A549 (cell line): ENCODE data around the gene KRT7. TPM values are rescaled to one million over a fixed set of nuclear protein-coding genes. Genes with fewer than 3 reads are reported as not detected.

Experiments
- ATAC-seq, 2 experiments: fragments of 200-7000 bp in 1 of 2; fragments of >200 bp in 1 of 2; cut with Nextera tagmentation in 1 of 2; cut with Tn5 transposase in 1 of 2; 3 replicates each; pipeline versions ENCODE4 v1.8.0 to v1.9.1; 2018 to 2020; ENCODE audit warnings: mild to moderate bottlenecking in 1 of 2, moderate library complexity in 1 of 2
- CTCF ChIA-PET: fragments of 300-600 bp; sonication (Branson Sonifier 250); formaldehyde crosslinking; extraction: SDS; loops from one replicate; lab custom pipeline; 2021; ENCODE audit warnings: antibody characterized with exemption, inconsistent platforms; lab: Yijun Ruan, JAX
- POLR2A ChIA-PET: fragments of 350-600 bp; formaldehyde crosslinking; extraction: SDS; loops from one replicate; lab custom pipeline; 2021; ENCODE audit warnings: antibody characterized with exemption, inconsistent platforms; lab: Yijun Ruan, JAX
- DNase-seq, 2 experiments: peaks; one replicate each; pipeline versions ENCODE4 v3.0.0 to v3.0.0-alpha.2; 2011 to 2016; ENCODE audit warnings: low read depth in 1 of 2, low spot score in 1 of 2
- FAIRE-seq: peaks from 2 replicates; lab custom pipeline; 2011; peaks lifted over from hg19 to GRCh38; lab: Jason Lieb, UNC
- H3K27ac ChIP-seq, 2 experiments: fragments of >200 bp; sonication (Bioruptor Twin); formaldehyde crosslinking; 3 replicates each; pipeline ENCODE4 v1.5.1; 2016 to 2017
- H3K4me1 ChIP-seq: fragments of >200 bp; sonication (Bioruptor Twin); formaldehyde crosslinking; 3 replicates; pipeline ENCODE4 v1.6.1; 2016
- H3K4me2 ChIP-seq: fragments of >200 bp; sonication (Bioruptor Twin); formaldehyde crosslinking; 3 replicates; pipeline ENCODE4 v1.6.1; 2016
- H3K4me3 ChIP-seq: fragments of >200 bp; sonication (Bioruptor Twin); formaldehyde crosslinking; 3 replicates; pipeline ENCODE4 v1.5.1; 2016
- H3K9me3 ChIP-seq: fragments of >200 bp; sonication (Bioruptor Twin); formaldehyde crosslinking; 3 replicates; pipeline ENCODE4 v1.6.1; 2016
- BHLHE40 ChIP-seq: IDR thresholded peaks from 2 replicates; pipeline ENCODE4 v1.6.1; 2012; ENCODE audit warnings: low read depth, low read length, inconsistent platforms
- CEBPB ChIP-seq, 2 experiments: fragments of >200 bp in 1 of 2; sonication (Bioruptor Twin) in 1 of 2; formaldehyde crosslinking in 1 of 2; IDR thresholded peaks; 2 replicates each; pipeline ENCODE4 v1.6.1; 2012 to 2016
- EHF ChIP-seq: fragments of 250-450 bp; sonication (Bioruptor Pico); IDR thresholded peaks from 2 replicates; pipeline ENCODE4 v1.5.0; 2020; ENCODE audit warnings: mild to moderate bottlenecking
- EHMT2 ChIP-seq: fragments of 200-600 bp; sonication (generic); IDR thresholded peaks from 2 replicates; pipeline ENCODE4 v1.6.1; 2016; ENCODE audit warnings: antibody characterized with exemption, low read depth, mild to moderate bottlenecking, moderate library complexity
- EP300 ChIP-seq, 2 experiments: fragments of >200 bp; sonication (Bioruptor Twin); formaldehyde crosslinking; IDR thresholded peaks; 2 replicates in 1 of 2; 3 replicates in 1 of 2; pipeline ENCODE4 v1.6.1; 2016 to 2017
- FOSB ChIP-seq: fragments of 250-450 bp; sonication (Bioruptor Pico); IDR thresholded peaks from 2 replicates; pipeline ENCODE4 v1.5.0; 2020; ENCODE audit warnings: mild to moderate bottlenecking, moderate library complexity
- FOSL2 ChIP-seq, 2 experiments: fragments of 450-650 bp in 1 of 2; fragments of >200 bp in 1 of 2; sonication (Bioruptor Twin) in 1 of 2; formaldehyde crosslinking; IDR thresholded peaks; 2 replicates each; pipeline versions ENCODE4 v1.5.0 to v1.6.1; 2016 to 2020; ENCODE audit warnings: mild to moderate bottlenecking in 1 of 2, moderate library complexity in 1 of 2
- GATA3 ChIP-seq: IDR thresholded peaks from 2 replicates; pipeline ENCODE4 v1.6.1; 2012; ENCODE audit warnings: borderline replicate concordance
- HEYL ChIP-seq: fragments of 250-450 bp; sonication (Bioruptor Pico); IDR thresholded peaks from 2 replicates; pipeline ENCODE4 v1.8.0; 2021; ENCODE audit warnings: mild to moderate bottlenecking, moderate library complexity
- HOXA7 ChIP-seq: fragments of 250-450 bp; sonication (Bioruptor Pico); IDR thresholded peaks from 2 replicates; pipeline ENCODE4 v1.5.0; 2020; ENCODE audit warnings: mild to moderate bottlenecking, moderate library complexity
- JUN ChIP-seq, 2 experiments: fragments of >200 bp; sonication (Bioruptor Twin); formaldehyde crosslinking; IDR thresholded peaks; 2 replicates in 1 of 2; 3 replicates in 1 of 2; pipeline ENCODE4 v1.6.1; 2016 to 2017
- JUNB ChIP-seq: fragments of >200 bp; sonication (Bioruptor Twin); formaldehyde crosslinking; IDR thresholded peaks from 2 replicates; pipeline ENCODE4 v1.6.1; 2016
- KDM1A ChIP-seq: fragments of 200-600 bp; sonication (generic); IDR thresholded peaks from 2 replicates; pipeline ENCODE4 v1.6.1; 2016; ENCODE audit warnings: low read depth, mild to moderate bottlenecking
- MAZ ChIP-seq: fragments of 150-350 bp; IDR thresholded peaks from 2 replicates; pipeline ENCODE4 v1.6.1; 2014; ENCODE audit warnings: antibody characterized with exemption, low read depth, low read length, borderline replicate concordance
- MYC ChIP-seq: IDR thresholded peaks from 2 replicates; pipeline ENCODE4 v1.6.1; 2012; ENCODE audit warnings: mild to moderate bottlenecking, inconsistent platforms, low read length, improper control_type of control experiment, borderline replicate concordance
- NFE2L2 ChIP-seq: fragments of 150-350 bp; conservative IDR thresholded peaks from 2 replicates; pipeline ENCODE4 v1.6.1; 2014; ENCODE audit warnings: low read length
- NPAS2 ChIP-seq: fragments of 250-450 bp; sonication (Bioruptor Pico); IDR thresholded peaks from 2 replicates; pipeline ENCODE4 v1.8.0; 2022; ENCODE audit warnings: mild to moderate bottlenecking, moderate library complexity, borderline replicate concordance
- POLR2AphosphoS2 ChIP-seq: conservative IDR thresholded peaks from 2 replicates; pipeline ENCODE4 v1.6.1; 2012; ENCODE audit warnings: low read length, improper control_type of control experiment, inconsistent platforms
- RCOR1 ChIP-seq: fragments of 150-350 bp; IDR thresholded peaks from 2 replicates; pipeline ENCODE4 v1.6.1; 2014; ENCODE audit warnings: antibody characterized with exemption, low read length, low read depth
- SMC3 ChIP-seq: fragments of >200 bp; sonication (Bioruptor Twin); formaldehyde crosslinking; IDR thresholded peaks from 3 replicates; pipeline ENCODE4 v1.6.1; 2018; ENCODE audit warnings: inconsistent platforms
- SREBF2 ChIP-seq: fragments of 450-650 bp; IDR thresholded peaks from 2 replicates; pipeline ENCODE4 v1.6.1; 2014; ENCODE audit warnings: mild to moderate bottlenecking, moderate library complexity
- TFCP2L1 ChIP-seq: fragments of 250-450 bp; sonication (Bioruptor Pico); IDR thresholded peaks from 2 replicates; pipeline ENCODE4 v1.5.0; 2021; ENCODE audit warnings: mild to moderate bottlenecking
- TP53 ChIP-seq: fragments of 250-450 bp; sonication (Bioruptor Pico); IDR thresholded peaks from 2 replicates; pipeline ENCODE4 v1.5.0; 2021; ENCODE audit warnings: mild to moderate bottlenecking, moderate library complexity
- ZC3H11A ChIP-seq: fragments of 450-650 bp; IDR thresholded peaks from 2 replicates; pipeline ENCODE4 v1.6.1; 2014; ENCODE audit warnings: antibody characterized with exemption, mild to moderate bottlenecking
- ZSCAN20 ChIP-seq: fragments of 250-450 bp; sonication (Bioruptor Pico); IDR thresholded peaks from 2 replicates; pipeline ENCODE4 v1.8.0; 2022; ENCODE audit warnings: mild to moderate bottlenecking, moderate library complexity
- WGBS: methylation state at CpG from one replicate; pipeline ENCODE4 v1.1.6; 2017; ENCODE audit errors: missing lambda C conversion rate; 5-methylcytosine and 5-hydroxymethylcytosine counted together
- polyA plus RNA-seq, 4 experiments: library from polyadenylated mRNA; depleted of rRNA in 3 of 4; stranded (reverse); fragments of >200 nt; fragmentation: RNase III in 1 of 4; extraction: RNeasy Plus Mini Kit Qiagen cat#74134 plus additional on column Dnase treatment in 1 of 4; gene quantifications; 2 replicates in 3 of 4; 3 replicates in 1 of 4; pipeline ENCODE4 v1.2.3, GENCODE V29; 2011 to 2017
- TF ChIP-seq, protein P1 (sequence below): IDR thresholded peaks from 2 replicates; pipeline ENCODE4 v1.6.1; 2012
- TF ChIP-seq, protein P2 (sequence below): fragments of 200-600 bp; sonication (generic); IDR thresholded peaks from 2 replicates; pipeline ENCODE4 v1.6.1; 2016; ENCODE audit warnings: antibody characterized with exemption, mild to moderate bottlenecking, moderate library complexity
- TF ChIP-seq, protein P3 (sequence below): fragments of >200 bp; sonication (Bioruptor Twin); formaldehyde crosslinking; IDR thresholded peaks from 3 replicates; pipeline ENCODE4 v1.6.1; 2016
- TF ChIP-seq, protein P4 (sequence below): fragments of 250-450 bp; sonication (Bioruptor Pico); IDR thresholded peaks from 2 replicates; pipeline ENCODE4 v1.5.0; 2020; ENCODE audit warnings: low read depth, mild to moderate bottlenecking, moderate library complexity
- TF ChIP-seq, protein P5 (sequence below): fragments of 250-450 bp; sonication (Bioruptor Pico); IDR thresholded peaks from 2 replicates; pipeline ENCODE4 v1.5.0; 2021; ENCODE audit warnings: mild to moderate bottlenecking, moderate library complexity, borderline replicate concordance

KRT7 gene
- polyA plus RNA-seq, 2 of the 4 experiments (the other 2 are of a cell fraction), result 2,623 to 3,055 TPM

DNA sequence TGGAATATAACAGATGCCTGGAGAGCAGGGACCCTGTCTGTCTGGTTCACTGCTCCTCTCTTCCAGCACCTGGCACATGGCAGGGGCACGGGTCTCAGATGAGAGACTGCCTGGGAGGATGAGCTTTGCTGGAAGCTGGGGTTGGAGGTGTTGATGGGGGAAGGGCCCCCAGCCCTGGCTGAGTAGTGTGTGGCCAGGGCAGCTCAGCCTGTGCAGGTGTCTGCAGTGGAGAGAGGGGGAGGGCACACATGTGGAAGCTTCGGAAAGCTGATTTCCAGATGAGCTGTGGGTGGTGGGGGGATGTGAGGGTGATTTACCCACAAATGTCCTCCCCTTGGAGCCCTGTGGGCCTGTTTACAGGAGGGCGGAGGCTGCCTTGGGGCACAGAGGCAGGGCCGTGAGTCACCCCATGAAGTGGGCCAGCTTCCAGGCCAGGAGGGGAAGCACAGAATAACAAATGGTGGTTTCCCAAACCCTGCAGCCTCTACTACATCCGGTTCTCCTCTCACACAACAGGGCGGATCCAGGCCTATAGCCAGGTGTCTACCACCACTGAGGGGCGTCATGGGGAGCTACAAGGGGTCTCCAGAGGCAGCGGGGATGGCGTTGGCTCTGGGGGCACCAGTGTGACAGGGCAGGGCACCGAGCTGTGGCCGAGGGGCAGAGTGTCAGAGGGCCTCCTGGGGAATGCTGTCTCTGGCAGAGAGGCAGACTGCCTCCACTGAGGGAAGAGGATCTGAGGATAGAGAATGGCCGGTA, 11.0 kb downstream of the KRT7 start:
- ChIA-PET CTCF (interaction anchor here (0.5 to 14.8 kb wide), 24 partner anchors 9 to 641 kb away, joined by 3 to 321 read pairs (median 7); partner anchors contain the start of genes KRT7, KRT80 and KRT86), POLR2A (interaction anchor here (0.6 to 18.5 kb wide), 12 partner anchors 9 to 712 kb away, joined by 3 to 383 read pairs (median 5); partner anchors contain the start of genes KRT7 and KRT86)
- FAIRE-seq (peak; percentile 77), DNase-seq (peak; percentile 92 to 93), ATAC-seq (peak; percentile 22 to 31)
- 1% methylated on average over 10 of the region's 12 CpGs for WGBS
- no peaks in the 10 kb centered on the region for H3K9me3 ChIP-seq
- peak overlapping the region; percentile 24; the same call in 1 of the 3 replicates for H3K4me3 ChIP-seq
- peak overlapping the region; percentile 99 for H3K4me2 ChIP-seq
- H3K27ac ChIP-seq, result peak overlapping the region; percentile 92 to 97
- peaks cover 100% of the 10 kb centered on the region for H3K4me1 ChIP-seq
- no peak for TF ChIP-seq KDM1A
- peak; percentile 77 for TF ChIP-seq FOSL2 (IDR thresholded peaks at IDR 0.05)
- peak; percentile 96 for TF ChIP-seq FOSL2 (CRISPR knock-in tag; IDR thresholded peaks at IDR 0.05)
- peak; percentile 27; the same call in 1 of the 3 replicates for TF ChIP-seq SMC3
- TF ChIP-seq TP53 (CRISPR knock-in tag), result peak; percentile 96
- TF ChIP-seq HEYL (CRISPR knock-in tag), result peak; percentile 35; the same call in 1 of the 2 replicates
- TF ChIP-seq SREBF2, result no peak
- peak; percentile 74 for TF ChIP-seq JUNB
- TF ChIP-seq, protein P1, sequence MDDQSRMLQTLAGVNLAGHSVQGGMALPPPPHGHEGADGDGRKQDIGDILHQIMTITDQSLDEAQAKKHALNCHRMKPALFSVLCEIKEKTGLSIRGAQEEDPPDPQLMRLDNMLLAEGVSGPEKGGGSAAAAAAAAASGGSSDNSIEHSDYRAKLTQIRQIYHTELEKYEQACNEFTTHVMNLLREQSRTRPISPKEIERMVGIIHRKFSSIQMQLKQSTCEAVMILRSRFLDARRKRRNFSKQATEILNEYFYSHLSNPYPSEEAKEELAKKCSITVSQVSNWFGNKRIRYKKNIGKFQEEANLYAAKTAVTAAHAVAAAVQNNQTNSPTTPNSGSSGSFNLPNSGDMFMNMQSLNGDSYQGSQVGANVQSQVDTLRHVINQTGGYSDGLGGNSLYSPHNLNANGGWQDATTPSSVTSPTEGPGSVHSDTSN, result peak; percentile 78
- TF ChIP-seq, protein P2, sequence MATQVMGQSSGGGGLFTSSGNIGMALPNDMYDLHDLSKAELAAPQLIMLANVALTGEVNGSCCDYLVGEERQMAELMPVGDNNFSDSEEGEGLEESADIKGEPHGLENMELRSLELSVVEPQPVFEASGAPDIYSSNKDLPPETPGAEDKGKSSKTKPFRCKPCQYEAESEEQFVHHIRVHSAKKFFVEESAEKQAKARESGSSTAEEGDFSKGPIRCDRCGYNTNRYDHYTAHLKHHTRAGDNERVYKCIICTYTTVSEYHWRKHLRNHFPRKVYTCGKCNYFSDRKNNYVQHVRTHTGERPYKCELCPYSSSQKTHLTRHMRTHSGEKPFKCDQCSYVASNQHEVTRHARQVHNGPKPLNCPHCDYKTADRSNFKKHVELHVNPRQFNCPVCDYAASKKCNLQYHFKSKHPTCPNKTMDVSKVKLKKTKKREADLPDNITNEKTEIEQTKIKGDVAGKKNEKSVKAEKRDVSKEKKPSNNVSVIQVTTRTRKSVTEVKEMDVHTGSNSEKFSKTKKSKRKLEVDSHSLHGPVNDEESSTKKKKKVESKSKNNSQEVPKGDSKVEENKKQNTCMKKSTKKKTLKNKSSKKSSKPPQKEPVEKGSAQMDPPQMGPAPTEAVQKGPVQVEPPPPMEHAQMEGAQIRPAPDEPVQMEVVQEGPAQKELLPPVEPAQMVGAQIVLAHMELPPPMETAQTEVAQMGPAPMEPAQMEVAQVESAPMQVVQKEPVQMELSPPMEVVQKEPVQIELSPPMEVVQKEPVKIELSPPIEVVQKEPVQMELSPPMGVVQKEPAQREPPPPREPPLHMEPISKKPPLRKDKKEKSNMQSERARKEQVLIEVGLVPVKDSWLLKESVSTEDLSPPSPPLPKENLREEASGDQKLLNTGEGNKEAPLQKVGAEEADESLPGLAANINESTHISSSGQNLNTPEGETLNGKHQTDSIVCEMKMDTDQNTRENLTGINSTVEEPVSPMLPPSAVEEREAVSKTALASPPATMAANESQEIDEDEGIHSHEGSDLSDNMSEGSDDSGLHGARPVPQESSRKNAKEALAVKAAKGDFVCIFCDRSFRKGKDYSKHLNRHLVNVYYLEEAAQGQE, result 0 out of 2 replicates have a peak, but pooled peaks have one; percentile 34
- TF ChIP-seq NPAS2 (CRISPR knock-in tag), result peak; percentile 55; the same call in 1 of the 2 replicates
- TF ChIP-seq ZC3H11A, result 0 out of 2 replicates have a peak, but pooled peaks have one; percentile 16
- TF ChIP-seq GATA3, result peak; percentile 79
- peak; percentile 55 to 80; a peak in 3 of 5 replicates for TF ChIP-seq EP300 (IDR thresholded peaks at IDR 0.05)
- TF ChIP-seq RCOR1, result no peak
- peak; percentile 66 to 98; a peak in 4 of 5 replicates for TF ChIP-seq JUN (IDR thresholded peaks at IDR 0.05)
- 0 out of 2 replicates have a peak, but pooled peaks have one; percentile 36 for TF ChIP-seq TFCP2L1 (CRISPR knock-in tag)
- peak; percentile 90 for TF ChIP-seq FOSB (CRISPR knock-in tag)
- peak; percentile 64; the same call in 1 of the 2 replicates for TF ChIP-seq EHF (CRISPR knock-in tag)
- TF ChIP-seq EHMT2, result no peak
- peak; percentile 36; the same call in 1 of the 2 replicates for TF ChIP-seq MYC
- peak in 1 of 2 experiments; percentile 51; a peak in 1 of 4 replicates for TF ChIP-seq CEBPB (IDR thresholded peaks at IDR 0.05)
- TF ChIP-seq NFE2L2, result no peak
- TF ChIP-seq MAZ, result peak; percentile 29; the same call in 1 of the 2 replicates
- no peak for TF ChIP-seq BHLHE40
- no peak; the same call in 1 of the 2 replicates for TF ChIP-seq HOXA7 (CRISPR knock-in tag)
- TF ChIP-seq, protein P3, sequence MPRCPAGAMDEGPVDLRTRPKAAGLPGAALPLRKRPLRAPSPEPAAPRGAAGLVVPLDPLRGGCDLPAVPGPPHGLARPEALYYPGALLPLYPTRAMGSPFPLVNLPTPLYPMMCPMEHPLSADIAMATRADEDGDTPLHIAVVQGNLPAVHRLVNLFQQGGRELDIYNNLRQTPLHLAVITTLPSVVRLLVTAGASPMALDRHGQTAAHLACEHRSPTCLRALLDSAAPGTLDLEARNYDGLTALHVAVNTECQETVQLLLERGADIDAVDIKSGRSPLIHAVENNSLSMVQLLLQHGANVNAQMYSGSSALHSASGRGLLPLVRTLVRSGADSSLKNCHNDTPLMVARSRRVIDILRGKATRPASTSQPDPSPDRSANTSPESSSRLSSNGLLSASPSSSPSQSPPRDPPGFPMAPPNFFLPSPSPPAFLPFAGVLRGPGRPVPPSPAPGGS, result peak; percentile 79; the same call in 2 of the 3 replicates
- TF ChIP-seq ZSCAN20 (CRISPR knock-in tag), result no peak
- TF ChIP-seq, protein P4, sequence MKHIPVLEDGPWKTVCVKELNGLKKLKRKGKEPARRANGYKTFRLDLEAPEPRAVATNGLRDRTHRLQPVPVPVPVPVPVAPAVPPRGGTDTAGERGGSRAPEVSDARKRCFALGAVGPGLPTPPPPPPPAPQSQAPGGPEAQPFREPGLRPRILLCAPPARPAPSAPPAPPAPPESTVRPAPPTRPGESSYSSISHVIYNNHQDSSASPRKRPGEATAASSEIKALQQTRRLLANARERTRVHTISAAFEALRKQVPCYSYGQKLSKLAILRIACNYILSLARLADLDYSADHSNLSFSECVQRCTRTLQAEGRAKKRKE (CRISPR knock-in tag), result no peak; the same call in 1 of the 2 replicates
- peak; percentile 100 for TF ChIP-seq POLR2AphosphoS2
- TF ChIP-seq, protein P5, sequence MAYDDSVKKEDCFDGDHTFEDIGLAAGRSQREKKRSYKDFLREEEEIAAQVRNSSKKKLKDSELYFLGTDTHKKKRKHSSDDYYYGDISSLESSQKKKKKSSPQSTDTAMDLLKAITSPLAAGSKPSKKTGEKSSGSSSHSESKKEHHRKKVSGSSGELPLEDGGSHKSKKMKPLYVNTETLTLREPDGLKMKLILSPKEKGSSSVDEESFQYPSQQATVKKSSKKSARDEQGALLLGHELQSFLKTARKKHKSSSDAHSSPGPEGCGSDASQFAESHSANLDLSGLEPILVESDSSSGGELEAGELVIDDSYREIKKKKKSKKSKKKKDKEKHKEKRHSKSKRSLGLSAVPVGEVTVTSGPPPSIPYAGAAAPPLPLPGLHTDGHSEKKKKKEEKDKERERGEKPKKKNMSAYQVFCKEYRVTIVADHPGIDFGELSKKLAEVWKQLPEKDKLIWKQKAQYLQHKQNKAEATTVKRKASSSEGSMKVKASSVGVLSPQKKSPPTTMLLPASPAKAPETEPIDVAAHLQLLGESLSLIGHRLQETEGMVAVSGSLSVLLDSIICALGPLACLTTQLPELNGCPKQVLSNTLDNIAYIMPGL (CRISPR knock-in tag), result no peak; the same call in 1 of the 2 replicates
